Measurements from ENCODE around the gene CYFIP1.

Gene CYFIP1

DNA sequence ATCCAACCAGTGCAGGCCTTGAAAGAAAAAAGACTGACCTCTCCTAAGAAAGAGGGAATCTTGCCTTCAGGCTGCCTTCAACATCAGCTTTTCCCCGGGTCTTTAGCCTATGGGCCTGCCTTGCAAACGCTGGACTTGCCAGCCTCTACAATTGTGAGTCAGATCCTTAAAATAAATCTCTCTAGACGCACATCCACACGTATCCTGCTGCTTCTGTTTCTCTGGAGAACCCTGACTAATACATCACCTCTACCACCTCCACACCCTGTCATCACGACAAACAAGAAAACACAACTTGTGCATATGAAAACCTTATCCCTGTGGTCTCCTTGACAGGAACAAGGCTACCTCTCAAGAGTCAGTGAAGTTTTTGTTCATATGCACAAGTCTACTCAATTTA lies 11.8 kb downstream of the CYFIP1 start:
- no peak for TF ChIP-seq TAF1 (IDR thresholded peaks at IDR 0.05; ENCODE audit: borderline replicate concordance, insufficient read depth, low read length)
- TF ChIP-seq, protein P1, sequence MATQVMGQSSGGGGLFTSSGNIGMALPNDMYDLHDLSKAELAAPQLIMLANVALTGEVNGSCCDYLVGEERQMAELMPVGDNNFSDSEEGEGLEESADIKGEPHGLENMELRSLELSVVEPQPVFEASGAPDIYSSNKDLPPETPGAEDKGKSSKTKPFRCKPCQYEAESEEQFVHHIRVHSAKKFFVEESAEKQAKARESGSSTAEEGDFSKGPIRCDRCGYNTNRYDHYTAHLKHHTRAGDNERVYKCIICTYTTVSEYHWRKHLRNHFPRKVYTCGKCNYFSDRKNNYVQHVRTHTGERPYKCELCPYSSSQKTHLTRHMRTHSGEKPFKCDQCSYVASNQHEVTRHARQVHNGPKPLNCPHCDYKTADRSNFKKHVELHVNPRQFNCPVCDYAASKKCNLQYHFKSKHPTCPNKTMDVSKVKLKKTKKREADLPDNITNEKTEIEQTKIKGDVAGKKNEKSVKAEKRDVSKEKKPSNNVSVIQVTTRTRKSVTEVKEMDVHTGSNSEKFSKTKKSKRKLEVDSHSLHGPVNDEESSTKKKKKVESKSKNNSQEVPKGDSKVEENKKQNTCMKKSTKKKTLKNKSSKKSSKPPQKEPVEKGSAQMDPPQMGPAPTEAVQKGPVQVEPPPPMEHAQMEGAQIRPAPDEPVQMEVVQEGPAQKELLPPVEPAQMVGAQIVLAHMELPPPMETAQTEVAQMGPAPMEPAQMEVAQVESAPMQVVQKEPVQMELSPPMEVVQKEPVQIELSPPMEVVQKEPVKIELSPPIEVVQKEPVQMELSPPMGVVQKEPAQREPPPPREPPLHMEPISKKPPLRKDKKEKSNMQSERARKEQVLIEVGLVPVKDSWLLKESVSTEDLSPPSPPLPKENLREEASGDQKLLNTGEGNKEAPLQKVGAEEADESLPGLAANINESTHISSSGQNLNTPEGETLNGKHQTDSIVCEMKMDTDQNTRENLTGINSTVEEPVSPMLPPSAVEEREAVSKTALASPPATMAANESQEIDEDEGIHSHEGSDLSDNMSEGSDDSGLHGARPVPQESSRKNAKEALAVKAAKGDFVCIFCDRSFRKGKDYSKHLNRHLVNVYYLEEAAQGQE (IDR thresholded peaks at IDR 0.05; ENCODE audit: insufficient read depth in 1 of 2, low read depth in 2 of 2, low read length in 2 of 2), result no peak

DNA sequence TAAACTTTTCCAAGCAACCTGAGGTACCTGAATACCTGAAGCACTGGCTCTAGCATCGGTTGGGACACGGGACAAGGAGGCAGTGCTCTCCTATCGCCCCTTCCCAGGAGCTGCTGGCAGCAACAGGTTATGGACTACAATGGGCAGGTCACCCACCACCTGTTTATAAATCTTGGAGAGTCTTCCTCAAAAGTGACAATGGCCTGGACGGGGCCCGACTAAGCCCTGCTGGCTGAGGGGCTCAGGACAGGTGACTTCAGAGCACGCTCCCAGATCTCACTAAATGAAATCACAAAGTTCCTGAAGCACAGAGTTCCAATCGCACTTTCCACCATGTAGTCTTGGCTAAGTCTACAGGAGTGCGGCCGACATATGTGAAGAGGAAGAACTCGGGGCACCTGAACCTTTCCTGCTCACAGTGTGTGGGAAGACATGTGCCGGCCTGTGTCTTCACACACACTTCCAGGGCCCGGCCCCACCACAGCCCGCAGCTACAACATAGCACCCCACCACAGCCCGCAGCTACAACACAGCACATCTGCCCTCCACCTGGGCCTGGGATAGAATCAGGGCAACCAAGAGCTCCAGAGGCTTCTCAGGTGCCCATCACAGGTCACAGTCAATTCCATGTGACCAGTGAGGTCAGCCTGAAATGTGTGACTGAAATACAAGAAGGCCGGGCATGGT lies 12.9 kb downstream of the CYFIP1 start:
- TF ChIP-seq POLR2AphosphoS5 (IDR thresholded peaks at IDR 0.05; ENCODE audit: low read depth, low read length) (no peak), FOXP2 (optimal IDR thresholded peaks at IDR 0.05; ENCODE audit: borderline replicate concordance, extremely low read depth, extremely low read length, insufficient read depth) (no peak), TAF1 (IDR thresholded peaks at IDR 0.05; ENCODE audit: borderline replicate concordance, insufficient read depth, low read length) (no peak), SIN3A (IDR thresholded peaks at IDR 0.05; ENCODE audit: borderline replicate concordance, insufficient read depth, low read length) (no peak)
- TF ChIP-seq, protein P1 (IDR thresholded peaks at IDR 0.05; ENCODE audit: insufficient read depth in 1 of 2, low read depth in 2 of 2, low read length in 2 of 2), result no peak

DNA sequence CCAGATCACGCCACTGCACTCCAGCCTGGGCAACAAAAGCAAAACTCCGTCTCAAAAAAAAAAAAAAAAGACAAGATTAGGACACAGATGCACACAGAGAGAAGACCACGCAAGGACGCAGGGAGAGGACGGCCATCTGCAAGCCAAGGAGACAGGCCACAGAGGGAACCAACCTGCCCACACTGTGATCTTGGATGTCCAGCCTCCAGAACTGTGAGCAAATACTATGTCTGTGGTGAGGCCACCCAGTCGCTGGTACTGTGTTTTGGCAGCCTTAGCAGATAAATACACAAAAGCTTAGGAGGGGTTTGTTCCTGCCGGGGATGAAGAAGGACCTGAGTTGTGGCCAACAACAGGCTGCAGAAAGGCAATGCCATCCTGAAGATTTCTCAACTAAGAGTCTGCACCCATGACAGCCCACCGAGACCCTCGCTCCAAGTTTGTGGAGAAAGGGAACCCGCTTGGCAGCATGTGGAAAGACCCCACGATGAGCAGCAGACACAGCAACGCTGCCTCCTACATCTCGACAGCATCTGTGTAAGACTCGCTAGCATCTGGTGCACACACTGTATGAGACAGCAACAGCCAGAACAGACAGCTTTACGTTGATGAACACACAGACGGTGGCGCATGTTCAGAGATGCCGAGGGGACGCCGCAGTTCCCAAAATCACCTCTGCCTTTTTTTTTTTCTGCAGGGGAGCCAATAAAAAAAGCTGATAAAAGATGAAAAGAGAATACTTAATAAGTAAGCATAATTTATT lies 13.7 kb downstream of the CYFIP1 start:
- TF ChIP-seq, protein P1 (IDR thresholded peaks at IDR 0.05; ENCODE audit: insufficient read depth in 1 of 2, low read depth in 2 of 2, low read length in 2 of 2), result no peak
- TF ChIP-seq FOXP2 (optimal IDR thresholded peaks at IDR 0.05; ENCODE audit: borderline replicate concordance, extremely low read depth, extremely low read length, insufficient read depth) (no peak), TAF1 (IDR thresholded peaks at IDR 0.05; ENCODE audit: borderline replicate concordance, insufficient read depth, low read length) (no peak), POLR2AphosphoS5 (IDR thresholded peaks at IDR 0.05; ENCODE audit: low read depth, low read length) (no peak), SIN3A (IDR thresholded peaks at IDR 0.05; ENCODE audit: borderline replicate concordance, insufficient read depth, low read length) (no peak)

DNA sequence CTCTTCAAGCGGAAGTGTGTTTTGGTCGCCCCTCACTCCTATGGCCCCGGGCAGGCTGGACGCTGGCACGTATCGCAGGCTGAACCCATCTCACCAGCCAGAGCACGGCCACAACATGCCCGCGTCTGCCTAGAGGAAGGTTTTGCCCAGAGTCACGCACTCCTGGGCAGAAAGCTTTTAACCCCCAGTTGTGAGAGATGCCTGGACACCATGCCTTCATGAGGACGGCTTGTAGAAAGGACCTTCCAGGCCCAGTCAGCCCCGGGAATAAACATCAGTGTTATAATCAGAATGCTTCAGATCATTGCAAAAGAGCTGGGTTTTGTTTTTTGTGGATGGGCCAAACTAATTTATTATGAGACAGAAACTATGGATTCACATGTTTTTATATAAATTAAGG lies 16.5 kb downstream of the CYFIP1 start:
- TF ChIP-seq TAF1 (IDR thresholded peaks at IDR 0.05; ENCODE audit: borderline replicate concordance, insufficient read depth, low read length), result no peak
- TF ChIP-seq, protein P1 (IDR thresholded peaks at IDR 0.05; ENCODE audit: insufficient read depth in 1 of 2, low read depth in 2 of 2, low read length in 2 of 2), result no peak
- TF ChIP-seq POLR2AphosphoS5 (IDR thresholded peaks at IDR 0.05; ENCODE audit: low read depth, low read length), result no peak
- TF ChIP-seq SIN3A (IDR thresholded peaks at IDR 0.05; ENCODE audit: borderline replicate concordance, insufficient read depth, low read length), result no peak
- no peak for TF ChIP-seq FOXP2 (optimal IDR thresholded peaks at IDR 0.05; ENCODE audit: borderline replicate concordance, extremely low read depth, extremely low read length, insufficient read depth)
